ENCODE data around the gene PPARGC1A. TPM values are rescaled to one million over a fixed set of nuclear protein-coding genes. Genes with fewer than 3 reads are reported as not detected.
A peak's percentile ranks its signal among the peaks of the same experiment; 100 is the strongest.

The PPARGC1A gene
- total RNA-seq, 4 donors from 2014 or later: 13.8 to 22.8 (median 17.1) TPM

GRCh38 chr4:23818097-23818885 lies 71.6 kb downstream of the PPARGC1A start:
- TF ChIP-seq POLR2AphosphoS5 (IDR thresholded peaks at IDR 0.05): no peak
- TF ChIP-seq EP300 (IDR thresholded peaks at IDR 0.05): no peak
- TF ChIP-seq CTCF (IDR thresholded peaks at IDR 0.05): no peak
- TF ChIP-seq POLR2A (IDR thresholded peaks at IDR 0.05; ENCODE audit: low read depth): no peak
- Histone ChIP-seq H3K4me3 (no peak overlapping the region), H3K9me3 (no peaks in the 10 kb centered on the region), H3K27me3 (no peaks in the 10 kb centered on the region), H3K27ac (replicated peaks in 1 of 4) (peak overlapping the region; percentile 50 to 80 (median 70)), H3K36me3 (peaks cover 0 to 14% (median 5%) of the 10 kb centered on the region in 4 donors), H3K4me1 (peaks cover 23 to 47% (median 35%) of the 10 kb centered on the region in 4 donors)
- DNase-seq (ENCODE audit: extremely low spot score): no peak
- WGBS: 31% methylated on average over 7 of the region's 7 CpGs
- intact Hi-C loops (cut with DNase I): no loop called here

GRCh38 chr4:23814996-23815660 lies 74.7 kb downstream of the PPARGC1A start:
- Histone ChIP-seq H3K4me1 (peaks cover 23 to 49% (median 35%) of the 10 kb centered on the region in 4 donors), H3K27ac (replicated peaks in 1 of 4) (peak overlapping the region in 1 of 4 donors; percentile 16), H3K36me3 (peaks cover 0 to 30% (median 5%) of the 10 kb centered on the region in 4 donors), H3K9me3 (no peaks in the 10 kb centered on the region), H3K27me3 (no peaks in the 10 kb centered on the region), H3K4me3 (no peak overlapping the region)
- intact Hi-C loops (cut with DNase I): no loop called here
- DNase-seq (ENCODE audit: extremely low spot score): no peak
- no peak for TF ChIP-seq POLR2A (IDR thresholded peaks at IDR 0.05; ENCODE audit: low read depth)
- no peak for TF ChIP-seq EP300 (IDR thresholded peaks at IDR 0.05)
- no peak for TF ChIP-seq POLR2AphosphoS5 (IDR thresholded peaks at IDR 0.05)
- no peak for TF ChIP-seq CTCF (IDR thresholded peaks at IDR 0.05)
- WGBS: 79% methylated on average over 8 of the region's 8 CpGs

- TF ChIP-seq EP300 (IDR thresholded peaks at IDR 0.05) (no peak), POLR2A (IDR thresholded peaks at IDR 0.05; ENCODE audit: low read depth) (no peak), POLR2AphosphoS5 (IDR thresholded peaks at IDR 0.05) (no peak), CTCF (IDR thresholded peaks at IDR 0.05) (no peak)
- 79% methylated on average over 2 of the region's 2 CpGs for WGBS
- H3K27ac ChIP-seq (replicated peaks in 1 of 4): peak overlapping the region in 1 of 4 donors; percentile 16
- DNase-seq (ENCODE audit: extremely low spot score): no peak
- peaks cover 0 to 31% (median 5%) of the 10 kb centered on the region in 4 donors for H3K36me3 ChIP-seq
- H3K4me1 ChIP-seq: peaks cover 21 to 46% (median 31%) of the 10 kb centered on the region in 4 donors
- H3K27me3 ChIP-seq: no peaks in the 10 kb centered on the region
- H3K4me3 ChIP-seq: no peak overlapping the region
- H3K9me3 ChIP-seq: no peaks in the 10 kb centered on the region
- intact Hi-C loops (cut with DNase I): no loop called here
Observed at GRCh38 chr4:23814587-23814986, 75.3 kb downstream of the PPARGC1A start.

GRCh38 chr4:23811161-23811560 lies 78.7 kb downstream of the PPARGC1A start:
- WGBS: 79% methylated on average over 2 of the region's 2 CpGs
- Histone ChIP-seq H3K4me3 (no peak overlapping the region), H3K4me1 (peaks cover 0 to 27% (median 13%) of the 10 kb centered on the region in 4 donors), H3K9me3 (no peaks in the 10 kb centered on the region), H3K36me3 (peaks cover 0 to 32% (median 5%) of the 10 kb centered on the region in 4 donors), H3K27ac (replicated peaks in 1 of 4) (no peak overlapping the region), H3K27me3 (no peaks in the 10 kb centered on the region)
- TF ChIP-seq POLR2AphosphoS5 (IDR thresholded peaks at IDR 0.05) (no peak), EP300 (IDR thresholded peaks at IDR 0.05) (no peak), CTCF (IDR thresholded peaks at IDR 0.05) (no peak), POLR2A (IDR thresholded peaks at IDR 0.05; ENCODE audit: low read depth) (no peak)
- intact Hi-C loops (cut with DNase I): no loop called here
- DNase-seq (ENCODE audit: extremely low spot score): no peak
